ENCODE data around the gene LAMA3. TPM values are rescaled to one million over a fixed set of nuclear protein-coding genes. Genes with fewer than 3 reads are reported as not detected.

Gene LAMA3
- total RNA-seq, 1 donor from 2014 or later, result 1.9 TPM

- no peak overlapping the region for H3K27ac Mint-ChIP-seq (ENCODE audit: unreplicated experiment)
- H3K36me3 Mint-ChIP-seq (ENCODE audit: low read depth), result no peaks in the 10 kb centered on the region
- H3K27me3 Mint-ChIP-seq (ENCODE audit: low read depth), result peaks cover 4% of the 10 kb centered on the region
- DNase-seq (ENCODE audit: low spot score), result no peak
- TF ChIP-seq CTCF (IDR thresholded peaks at IDR 0.05), result no peak
- no peak overlapping the region for H3K4me3 Mint-ChIP-seq (ENCODE audit: unreplicated experiment)
- H3K9me3 Mint-ChIP-seq (ENCODE audit: low read depth), result no peaks in the 10 kb centered on the region
- peaks cover 12% of the 10 kb centered on the region for H3K4me1 Mint-ChIP-seq (ENCODE audit: low read depth)
These were observed 311.6 kb downstream of the LAMA3 start for GRCh38 chr18:24000613-24001490.

- Mint-ChIP-seq H3K4me3 (ENCODE audit: unreplicated experiment) (no peak overlapping the region), H3K27me3 (ENCODE audit: low read depth) (peaks cover 4% of the 10 kb centered on the region)
These were observed 313.2 kb downstream of the LAMA3 start for GRCh38 chr18:24002479-24002878.

GRCh38 chr18:24003288-24003687 lies 314.0 kb downstream of the LAMA3 start:
- H3K27ac Mint-ChIP-seq (ENCODE audit: unreplicated experiment), result peak overlapping the region; percentile 61
- TF ChIP-seq CTCF (IDR thresholded peaks at IDR 0.05), result no peak
- no peaks in the 10 kb centered on the region for H3K36me3 Mint-ChIP-seq (ENCODE audit: low read depth)
- H3K27me3 Mint-ChIP-seq (ENCODE audit: low read depth), result peaks cover 4% of the 10 kb centered on the region
- peaks cover 12% of the 10 kb centered on the region for H3K4me1 Mint-ChIP-seq (ENCODE audit: low read depth)
- H3K4me3 Mint-ChIP-seq (ENCODE audit: unreplicated experiment), result no peak overlapping the region
- DNase-seq (ENCODE audit: low spot score), result no peak
- no peaks in the 10 kb centered on the region for H3K9me3 Mint-ChIP-seq (ENCODE audit: low read depth)

More at GRCh38 chr18:24002479-24002878, 313.2 kb downstream of the LAMA3 start:
- peaks cover 12% of the 10 kb centered on the region for H3K4me1 Mint-ChIP-seq (ENCODE audit: low read depth)
- TF ChIP-seq CTCF (IDR thresholded peaks at IDR 0.05), result peak; percentile 18
- no peaks in the 10 kb centered on the region for H3K9me3 Mint-ChIP-seq (ENCODE audit: low read depth)
- no peak overlapping the region for H3K27ac Mint-ChIP-seq (ENCODE audit: unreplicated experiment)
- H3K36me3 Mint-ChIP-seq (ENCODE audit: low read depth), result no peaks in the 10 kb centered on the region
- DNase-seq (ENCODE audit: low spot score), result no peak

- DNase-seq (ENCODE audit: low spot score), result no peak
- Mint-ChIP-seq H3K4me3 (ENCODE audit: unreplicated experiment) (no peak overlapping the region), H3K36me3 (ENCODE audit: low read depth) (no peaks in the 10 kb centered on the region), H3K9me3 (ENCODE audit: low read depth) (no peaks in the 10 kb centered on the region), H3K4me1 (ENCODE audit: low read depth) (peaks cover 12% of the 10 kb centered on the region), H3K27me3 (ENCODE audit: low read depth) (peaks cover 8% of the 10 kb centered on the region), H3K27ac (ENCODE audit: unreplicated experiment) (peak overlapping the region; percentile 66)
- TF ChIP-seq CTCF (IDR thresholded peaks at IDR 0.05), result no peak
These were observed 314.8 kb downstream of the LAMA3 start for GRCh38 chr18:24003903-24004640.

Other genes starting within 250 kb of the LAMA3 start
- gene RIOK3, start 236.2 kb upstream of the LAMA3 start, total RNA-seq, result 50.3 to 51.5 TPM (median 51.4 TPM) in 3 replicates
- 22.5 to 26.8 TPM (median 24.6 TPM) in 3 replicates for gene RMC1, start 185.9 kb upstream of the LAMA3 start, total RNA-seq
- gene NPC1, start 102.9 kb upstream of the LAMA3 start, total RNA-seq, result 31.4 to 48.2 TPM (median 45.5 TPM) in 3 replicates
- 0.48 to 0.85 TPM (median 0.50 TPM) in 3 replicates for gene ANKRD29, start 26.5 kb upstream of the LAMA3 start, total RNA-seq

Measured in chondrocyte (in vitro differentiated cells).